Mammary epithelial cell (primary cell): ENCODE measurements around the gene MCAM.

Source experiments
- EZH2 ChIP-seq: IDR thresholded peaks from 2 replicates; pipeline ENCODE4 v1.6.1; 2012; ENCODE audit warnings: low read length, inconsistent platforms, borderline replicate concordance
- TF ChIP-seq, protein P1 (sequence below), 2 donors: IDR thresholded peaks in 1 of 2; conservative IDR thresholded peaks in 1 of 2; 2 replicates each; pipeline ENCODE4 v1.5.1; 2011 to 2012; ENCODE audit warnings: inconsistent platforms in 2 of 2, low read length in 2 of 2, mild to moderate bottlenecking in 2 of 2, control low read depth in 1 of 2, low read depth in 1 of 2; ENCODE audit not compliant: insufficient read depth in 1 of 2; ENCODE audit errors: extremely low read depth in 1 of 2

DNA sequence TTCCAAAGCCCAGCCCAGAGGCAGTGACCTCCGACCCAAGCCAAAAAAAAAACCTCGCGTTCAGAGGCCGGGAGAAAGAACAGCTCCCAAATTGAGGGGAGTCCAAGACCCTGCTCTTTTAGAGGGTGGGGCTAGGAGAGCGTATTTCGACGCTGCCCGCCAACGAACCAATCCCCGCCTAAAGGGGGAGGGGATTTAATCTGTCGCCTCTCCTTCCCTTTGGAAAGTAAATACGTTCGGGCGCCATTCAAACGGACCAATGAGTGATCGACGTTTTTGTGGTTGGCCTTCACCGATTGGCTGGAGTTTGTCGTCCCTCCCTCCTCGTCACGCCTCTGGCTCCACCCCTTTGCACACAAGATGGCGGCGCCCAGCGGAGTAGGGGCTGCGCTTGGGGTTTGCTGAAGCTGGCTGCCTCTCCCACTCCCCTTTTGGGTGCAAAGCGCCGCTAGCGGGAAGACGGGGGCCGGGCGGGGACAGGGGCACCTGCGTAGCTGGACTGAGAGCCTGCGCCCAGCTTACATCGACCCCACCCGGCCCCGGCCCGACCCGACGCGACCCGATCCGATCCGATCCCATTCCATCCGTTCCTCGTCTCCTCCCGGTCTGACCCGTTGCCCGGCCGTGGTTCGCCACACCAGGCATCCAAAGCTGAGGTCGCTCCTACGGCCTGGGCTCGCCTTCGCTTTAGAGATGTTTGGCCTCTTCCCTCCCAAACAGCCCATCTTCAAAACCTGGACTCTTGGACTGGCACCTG is 17.4 kb upstream of the MCAM start, which contains the start of gene RNF26:
- TF ChIP-seq, protein P1, sequence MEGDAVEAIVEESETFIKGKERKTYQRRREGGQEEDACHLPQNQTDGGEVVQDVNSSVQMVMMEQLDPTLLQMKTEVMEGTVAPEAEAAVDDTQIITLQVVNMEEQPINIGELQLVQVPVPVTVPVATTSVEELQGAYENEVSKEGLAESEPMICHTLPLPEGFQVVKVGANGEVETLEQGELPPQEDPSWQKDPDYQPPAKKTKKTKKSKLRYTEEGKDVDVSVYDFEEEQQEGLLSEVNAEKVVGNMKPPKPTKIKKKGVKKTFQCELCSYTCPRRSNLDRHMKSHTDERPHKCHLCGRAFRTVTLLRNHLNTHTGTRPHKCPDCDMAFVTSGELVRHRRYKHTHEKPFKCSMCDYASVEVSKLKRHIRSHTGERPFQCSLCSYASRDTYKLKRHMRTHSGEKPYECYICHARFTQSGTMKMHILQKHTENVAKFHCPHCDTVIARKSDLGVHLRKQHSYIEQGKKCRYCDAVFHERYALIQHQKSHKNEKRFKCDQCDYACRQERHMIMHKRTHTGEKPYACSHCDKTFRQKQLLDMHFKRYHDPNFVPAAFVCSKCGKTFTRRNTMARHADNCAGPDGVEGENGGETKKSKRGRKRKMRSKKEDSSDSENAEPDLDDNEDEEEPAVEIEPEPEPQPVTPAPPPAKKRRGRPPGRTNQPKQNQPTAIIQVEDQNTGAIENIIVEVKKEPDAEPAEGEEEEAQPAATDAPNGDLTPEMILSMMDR (conservative IDR thresholded peaks at IDR 0.05 in 1 of 2, IDR thresholded peaks at IDR 0.05 in 1 of 2; ENCODE audit: extremely low read depth in 1 of 2, insufficient read depth in 1 of 2, low read depth in 1 of 2, low read length in 2 of 2), result no peak
- TF ChIP-seq EZH2, result no peak
